ENCODE measurements around the gene TCHHL1. TPM values are rescaled to one million over a fixed set of nuclear protein-coding genes. Genes with fewer than 3 reads are reported as not detected.
A peak's percentile ranks its signal among the peaks of the same experiment; 100 is the strongest.

Gene TCHHL1
- polyA plus RNA-seq, 1 donor (not counting 4 experiments of a cell fraction or from before 2014, with no cell fraction given), result not detected

GRCh38 chr1:152047413-152047729, 41.5 kb downstream of the TCHHL1 start:
- Histone ChIP-seq H3K4me2 (ENCODE audit: control insufficient read depth, extremely low read depth, insufficient read depth, low read depth, low read length) (peak overlapping the region; percentile 87), H3K4me1 (ENCODE audit: control insufficient read depth, extremely low read depth, insufficient read depth, low read length) (peaks cover 62% of the 10 kb centered on the region), H3K27ac (ENCODE audit: control insufficient read depth, insufficient read depth, low read length) (peak overlapping the region; percentile 100), H4K20me1 (ENCODE audit: control insufficient read depth, extremely low read depth, insufficient read depth, low read length) (no peaks in the 10 kb centered on the region), H3K4me3 (ENCODE audit: control insufficient read depth in 2 of 3, extremely low read depth in 1 of 3, insufficient read depth in 2 of 3, low read depth in 1 of 3, low read length in 3 of 3) (peak overlapping the region; percentile 20 to 58 (median 30)), H3K9me1 (ENCODE audit: control insufficient read depth, extremely low read depth, insufficient read depth, low read length) (no peaks in the 10 kb centered on the region), H3K36me3 (ENCODE audit: control insufficient read depth in 2 of 2, extremely low read depth in 1 of 2, insufficient read depth in 2 of 2, low read length in 2 of 2) (no peaks in the 10 kb centered on the region), H3K27me3 (ENCODE audit: control insufficient read depth, extremely low read depth, insufficient read depth, low read length) (no peaks in the 10 kb centered on the region), H3K9ac (ENCODE audit: control insufficient read depth, extremely low read depth, insufficient read depth, low read length) (peak overlapping the region; percentile 96), H3K79me2 (ENCODE audit: control insufficient read depth, insufficient read depth, low read length) (no peaks in the 10 kb centered on the region), H2AFZ (ENCODE audit: control insufficient read depth, low read length) (no peak overlapping the region), H3K9me3 (ENCODE audit: control insufficient read depth, low read depth, low read length) (no peaks in the 10 kb centered on the region)
- FAIRE-seq, result no peak
- TF ChIP-seq EZH2 (IDR thresholded peaks at IDR 0.05; ENCODE audit: low read length) (no peak), CTCF (optimal IDR thresholded peaks at IDR 0.05 in 1 of 3, IDR thresholded peaks at IDR 0.05 in 1 of 3, conservative IDR thresholded peaks at IDR 0.05 in 1 of 3; ENCODE audit: extremely low read depth in 1 of 3, insufficient read depth in 2 of 3, low read length in 3 of 3) (no peak)
- no peak for DNase-seq (ENCODE audit: low read depth, low spot score)
- dilution Hi-C loops (cut with MboI; ENCODE audit: extremely low pct_ligation_motif_present, low sequenced_read_pairs), result no loop called here

- dilution Hi-C loops (cut with MboI; ENCODE audit: extremely low pct_ligation_motif_present, low sequenced_read_pairs), result no loop called here
- Histone ChIP-seq H3K27ac (ENCODE audit: control insufficient read depth, insufficient read depth, low read length) (no peak overlapping the region), H3K4me3 (ENCODE audit: control insufficient read depth in 2 of 3, extremely low read depth in 1 of 3, insufficient read depth in 2 of 3, low read depth in 1 of 3, low read length in 3 of 3) (no peak overlapping the region), H2AFZ (ENCODE audit: control insufficient read depth, low read length) (no peak overlapping the region), H3K27me3 (ENCODE audit: control insufficient read depth, extremely low read depth, insufficient read depth, low read length) (no peaks in the 10 kb centered on the region), H3K9ac (ENCODE audit: control insufficient read depth, extremely low read depth, insufficient read depth, low read length) (no peak overlapping the region), H3K4me2 (ENCODE audit: control insufficient read depth, extremely low read depth, insufficient read depth, low read depth, low read length) (no peak overlapping the region), H4K20me1 (ENCODE audit: control insufficient read depth, extremely low read depth, insufficient read depth, low read length) (no peaks in the 10 kb centered on the region), H3K4me1 (ENCODE audit: control insufficient read depth, extremely low read depth, insufficient read depth, low read length) (peaks cover 34% of the 10 kb centered on the region), H3K9me1 (ENCODE audit: control insufficient read depth, extremely low read depth, insufficient read depth, low read length) (no peaks in the 10 kb centered on the region), H3K9me3 (ENCODE audit: control insufficient read depth, low read depth, low read length) (no peaks in the 10 kb centered on the region), H3K36me3 (ENCODE audit: control insufficient read depth in 2 of 2, extremely low read depth in 1 of 2, insufficient read depth in 2 of 2, low read length in 2 of 2) (no peaks in the 10 kb centered on the region), H3K79me2 (ENCODE audit: control insufficient read depth, insufficient read depth, low read length) (no peaks in the 10 kb centered on the region)
- no peak for TF ChIP-seq EZH2 (IDR thresholded peaks at IDR 0.05; ENCODE audit: low read length)
- TF ChIP-seq CTCF (optimal IDR thresholded peaks at IDR 0.05 in 1 of 3, IDR thresholded peaks at IDR 0.05 in 1 of 3, conservative IDR thresholded peaks at IDR 0.05 in 1 of 3; ENCODE audit: extremely low read depth in 1 of 3, insufficient read depth in 2 of 3, low read length in 3 of 3), result no peak
- DNase-seq (ENCODE audit: low read depth, low spot score) (no peak), FAIRE-seq (no peak)
These were observed 44.5 kb downstream of the TCHHL1 start for GRCh38 chr1:152044386-152044785.

Measured in keratinocyte (primary cell).